ENCODE data around the gene KIAA0319L.
A peak's percentile ranks its signal among the peaks of the same experiment; 100 is the strongest.

The KIAA0319L gene

DNA sequence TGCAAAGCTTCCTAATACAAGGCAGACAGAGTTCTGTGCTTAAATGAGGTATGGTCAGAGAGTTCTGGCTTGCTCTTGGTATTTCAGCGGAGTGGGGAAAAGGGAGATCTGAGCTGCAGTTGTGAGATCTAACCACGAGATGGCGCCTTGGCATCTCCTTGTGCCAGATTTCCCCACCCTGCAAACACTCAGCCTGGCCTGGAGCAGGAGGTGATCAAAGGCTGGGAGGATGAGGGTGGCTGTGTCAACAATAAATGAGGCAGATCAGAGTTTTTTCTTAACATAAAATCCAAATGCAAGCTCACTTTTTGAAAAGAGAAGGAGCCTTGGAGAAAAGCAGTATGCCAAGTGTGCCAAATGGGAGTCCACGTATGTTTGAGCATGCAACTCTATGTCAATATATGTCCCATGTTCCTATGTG is 11.8 kb upstream of the KIAA0319L start:
- no peak overlapping the region for H3K4me3 ChIP-seq (ENCODE audit: low read depth, low read length)
- peak; percentile 97 for TF ChIP-seq CTCF (conservative IDR thresholded peaks at IDR 0.05; ENCODE audit: low read depth, low read length)
- peak; percentile 85 for DNase-seq (ENCODE audit: low read depth)

GRCh38 chr1:35567947-35568558 is 10.8 kb upstream of the KIAA0319L start:
- H3K4me3 ChIP-seq (ENCODE audit: low read depth, low read length) = no peak overlapping the region
- no peak for TF ChIP-seq CTCF (conservative IDR thresholded peaks at IDR 0.05; ENCODE audit: low read depth, low read length)
- peak; percentile 79 for DNase-seq (ENCODE audit: low read depth)

- TF ChIP-seq CTCF (conservative IDR thresholded peaks at IDR 0.05; ENCODE audit: low read depth, low read length) = no peak
- no peak for DNase-seq (ENCODE audit: low read depth)
- H3K4me3 ChIP-seq (ENCODE audit: low read depth, low read length) = no peak overlapping the region
Observed at GRCh38 chr1:35565742-35566133, 8.5 kb upstream of the KIAA0319L start.

- no peak for DNase-seq (ENCODE audit: low read depth)
Observed at GRCh38 chr1:35564884-35565741, 7.9 kb upstream of the KIAA0319L start.

DNA sequence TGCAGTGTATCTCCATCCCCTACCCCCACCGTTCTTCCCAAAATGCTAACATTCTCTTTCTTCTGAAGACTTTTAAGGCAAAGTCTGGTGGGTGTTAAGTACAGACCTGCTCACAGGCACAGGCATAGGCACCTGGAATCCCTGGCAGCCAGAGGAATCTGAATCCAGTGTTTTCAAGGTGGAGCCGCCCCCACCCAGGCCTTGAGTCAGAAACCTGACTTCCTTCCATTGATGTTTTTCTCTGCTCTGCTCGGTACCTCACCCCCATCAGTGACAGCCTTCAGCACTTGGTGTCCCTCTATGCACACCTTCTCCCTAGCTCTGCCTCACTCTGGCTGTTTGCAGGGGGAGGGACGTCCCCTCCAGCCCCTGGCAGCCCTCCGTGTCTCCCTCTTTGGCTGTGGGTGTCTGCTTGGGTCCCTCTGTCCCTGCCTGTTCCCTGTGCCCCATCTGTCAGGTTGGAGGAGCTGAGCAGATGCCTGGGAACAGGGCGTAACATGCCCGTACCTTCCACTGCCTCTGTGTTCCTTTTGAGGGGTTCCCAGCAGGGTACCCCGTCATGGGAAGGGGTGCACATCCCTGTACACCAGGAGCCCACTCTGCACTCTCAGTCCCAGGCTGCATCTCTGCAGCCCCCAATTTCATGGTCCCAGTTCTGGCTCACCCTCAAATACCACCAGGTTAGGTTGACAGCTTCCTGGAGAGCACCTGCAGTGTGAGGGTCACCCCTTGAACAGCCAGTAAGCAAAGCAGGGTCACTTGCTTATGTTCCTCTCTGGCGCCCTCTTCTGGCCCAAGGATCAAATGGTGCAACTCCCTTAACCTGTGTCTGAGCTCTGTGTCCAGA is 7.1 kb upstream of the KIAA0319L start:
- no peak overlapping the region for H3K4me3 ChIP-seq (ENCODE audit: low read depth, low read length)
- peak; percentile 87 for TF ChIP-seq CTCF (conservative IDR thresholded peaks at IDR 0.05; ENCODE audit: low read depth, low read length)
- peak; percentile 87 for DNase-seq (ENCODE audit: low read depth)

More at GRCh38 chr1:35564884-35565741, 7.9 kb upstream of the KIAA0319L start:
- no peak overlapping the region for H3K4me3 ChIP-seq (ENCODE audit: low read depth, low read length)
- no peak for TF ChIP-seq CTCF (conservative IDR thresholded peaks at IDR 0.05; ENCODE audit: low read depth, low read length)

DNA sequence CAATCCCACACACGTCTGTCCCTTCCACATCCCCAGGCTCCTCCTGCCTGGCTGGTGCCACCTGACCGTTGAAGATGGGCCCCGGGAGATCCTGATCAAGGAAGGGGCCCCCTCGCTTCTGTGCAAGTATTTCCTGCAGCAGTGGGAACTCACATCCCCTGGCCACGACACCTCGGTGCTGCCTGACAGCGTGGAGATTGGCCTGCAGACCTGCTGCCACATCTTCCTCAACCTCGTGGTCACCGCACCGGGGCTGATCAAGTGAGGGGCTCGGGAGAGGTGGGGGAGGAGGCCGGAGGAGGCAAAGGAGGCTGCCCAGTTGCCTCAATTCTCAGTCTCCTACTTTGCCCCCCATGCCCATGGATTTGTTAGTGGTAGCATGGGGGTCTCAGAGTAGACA is 6.0 kb upstream of the KIAA0319L start:
- no peak for DNase-seq (ENCODE audit: low read depth)
- no peak overlapping the region for H3K4me3 ChIP-seq (ENCODE audit: low read depth, low read length)
- no peak for TF ChIP-seq CTCF (conservative IDR thresholded peaks at IDR 0.05; ENCODE audit: low read depth, low read length)

All from choroid plexus epithelial cell (primary cell).